ENCODE results near the gene EFCAB14. TPM values are rescaled to one million over a fixed set of nuclear protein-coding genes. Genes with fewer than 3 reads are reported as not detected.

Gene EFCAB14
- total and polyA plus RNA-seq, 2 experiments from 2014 or later, result 23.3 to 49.0 TPM

DNA sequence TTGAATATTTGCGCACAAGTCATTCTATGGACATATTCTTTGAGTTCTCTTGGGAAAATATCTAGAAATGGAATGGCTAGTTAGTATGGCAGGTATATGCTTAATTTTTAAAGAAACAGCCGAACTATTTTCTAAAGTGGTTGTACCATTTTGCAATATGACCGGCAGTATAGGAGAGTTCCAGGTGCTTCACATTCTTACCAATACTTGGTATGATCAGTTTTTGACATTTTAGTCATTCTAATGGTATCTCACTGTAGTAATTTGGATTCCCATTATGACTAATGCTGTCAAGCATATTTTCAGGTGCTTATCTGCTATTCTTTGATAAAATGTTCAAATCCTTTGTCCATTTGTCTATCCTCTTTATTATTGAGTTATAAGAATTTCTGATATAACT, 71.3 kb downstream of the EFCAB14 start:
- Mint-ChIP-seq H3K27ac (no peak overlapping the region), H3K9me3 (peaks cover 15% of the 10 kb centered on the region; the same call in 2 of the 3 replicates), H3K4me1 (no peaks in the 10 kb centered on the region), H3K36me3 (ENCODE audit: low read depth) (peaks cover 57% of the 10 kb centered on the region), H3K27me3 (ENCODE audit: insufficient read depth, low read depth, poor library complexity) (no peaks in the 10 kb centered on the region), H3K4me3 (no peak overlapping the region)
- ATAC-seq (no peak), DNase-seq (ENCODE audit: low spot score) (no peak)
- TF ChIP-seq EZH2 (IDR thresholded peaks at IDR 0.05; ENCODE audit: low read depth, unreplicated experiment) (no peak), ZNF114 (CRISPR knock-in tag; IDR thresholded peaks at IDR 0.05) (no peak), ETS1 (IDR thresholded peaks at IDR 0.05) (no peak), STAT1 (IDR thresholded peaks at IDR 0.05; ENCODE audit: unreplicated experiment) (no peak), CREB1 (CRISPR knock-in tag; IDR thresholded peaks at IDR 0.05; ENCODE audit: low read depth) (no peak), JUNB (IDR thresholded peaks at IDR 0.05; ENCODE audit: unreplicated experiment) (no peak), EZH2phosphoT487 (IDR thresholded peaks at IDR 0.05; ENCODE audit: unreplicated experiment) (no peak)
- TF ChIP-seq, protein P1, sequence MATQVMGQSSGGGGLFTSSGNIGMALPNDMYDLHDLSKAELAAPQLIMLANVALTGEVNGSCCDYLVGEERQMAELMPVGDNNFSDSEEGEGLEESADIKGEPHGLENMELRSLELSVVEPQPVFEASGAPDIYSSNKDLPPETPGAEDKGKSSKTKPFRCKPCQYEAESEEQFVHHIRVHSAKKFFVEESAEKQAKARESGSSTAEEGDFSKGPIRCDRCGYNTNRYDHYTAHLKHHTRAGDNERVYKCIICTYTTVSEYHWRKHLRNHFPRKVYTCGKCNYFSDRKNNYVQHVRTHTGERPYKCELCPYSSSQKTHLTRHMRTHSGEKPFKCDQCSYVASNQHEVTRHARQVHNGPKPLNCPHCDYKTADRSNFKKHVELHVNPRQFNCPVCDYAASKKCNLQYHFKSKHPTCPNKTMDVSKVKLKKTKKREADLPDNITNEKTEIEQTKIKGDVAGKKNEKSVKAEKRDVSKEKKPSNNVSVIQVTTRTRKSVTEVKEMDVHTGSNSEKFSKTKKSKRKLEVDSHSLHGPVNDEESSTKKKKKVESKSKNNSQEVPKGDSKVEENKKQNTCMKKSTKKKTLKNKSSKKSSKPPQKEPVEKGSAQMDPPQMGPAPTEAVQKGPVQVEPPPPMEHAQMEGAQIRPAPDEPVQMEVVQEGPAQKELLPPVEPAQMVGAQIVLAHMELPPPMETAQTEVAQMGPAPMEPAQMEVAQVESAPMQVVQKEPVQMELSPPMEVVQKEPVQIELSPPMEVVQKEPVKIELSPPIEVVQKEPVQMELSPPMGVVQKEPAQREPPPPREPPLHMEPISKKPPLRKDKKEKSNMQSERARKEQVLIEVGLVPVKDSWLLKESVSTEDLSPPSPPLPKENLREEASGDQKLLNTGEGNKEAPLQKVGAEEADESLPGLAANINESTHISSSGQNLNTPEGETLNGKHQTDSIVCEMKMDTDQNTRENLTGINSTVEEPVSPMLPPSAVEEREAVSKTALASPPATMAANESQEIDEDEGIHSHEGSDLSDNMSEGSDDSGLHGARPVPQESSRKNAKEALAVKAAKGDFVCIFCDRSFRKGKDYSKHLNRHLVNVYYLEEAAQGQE (IDR thresholded peaks at IDR 0.05; ENCODE audit: unreplicated experiment), result no peak
- no peak overlapping the region for H2AFZ ChIP-seq
- H3K4me3 ChIP-seq, result no peak overlapping the region
- no peak overlapping the region for H3K27ac ChIP-seq (ENCODE audit: low read depth)
- H3K4me2 ChIP-seq, result no peak overlapping the region
- H3K4me1 ChIP-seq (ENCODE audit: insufficient read depth), result no peaks in the 10 kb centered on the region
- H3K36me3 ChIP-seq (ENCODE audit: insufficient read depth), result peaks cover 19% of the 10 kb centered on the region
- H3K79me2 ChIP-seq (replicated peaks; ENCODE audit: insufficient read depth), result no peaks in the 10 kb centered on the region
- no peaks in the 10 kb centered on the region for H3K9me2 ChIP-seq (ENCODE audit: insufficient read depth)
- no peaks in the 10 kb centered on the region for H3F3A ChIP-seq (replicated peaks; ENCODE audit: low read depth)
- no peaks in the 10 kb centered on the region; the same call in 1 of the 2 replicates for H4K20me1 ChIP-seq (replicated peaks; ENCODE audit: insufficient read depth)
- H3K27me3 ChIP-seq (ENCODE audit: insufficient read depth), result no peaks in the 10 kb centered on the region

DNA sequence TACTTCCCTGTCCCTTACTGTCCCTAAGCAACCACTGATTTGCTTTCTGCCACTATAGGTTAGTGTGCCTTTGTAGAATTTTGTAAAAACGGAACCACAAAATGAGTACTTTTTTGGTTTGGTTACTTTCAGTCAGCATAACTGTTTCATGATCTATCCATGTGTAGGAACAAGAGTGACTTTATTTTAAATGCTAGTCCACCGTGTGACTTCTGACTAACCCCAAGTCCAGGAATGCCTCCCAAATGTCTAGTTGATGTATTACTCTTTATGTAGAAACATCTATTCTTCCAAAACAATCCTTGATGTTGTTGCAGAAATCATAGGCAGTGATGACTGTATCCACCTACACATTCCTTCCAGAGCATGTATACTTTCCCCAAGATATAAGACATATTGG, 72.1 kb downstream of the EFCAB14 start:
- Histone ChIP-seq H3K4me3 (no peak overlapping the region), H3K4me1 (ENCODE audit: insufficient read depth) (no peaks in the 10 kb centered on the region), H3K27me3 (ENCODE audit: insufficient read depth) (no peaks in the 10 kb centered on the region), H2AFZ (no peak overlapping the region), H4K20me1 (replicated peaks; ENCODE audit: insufficient read depth) (no peaks in the 10 kb centered on the region; the same call in 1 of the 2 replicates), H3K27ac (ENCODE audit: low read depth) (no peak overlapping the region), H3F3A (replicated peaks; ENCODE audit: low read depth) (no peaks in the 10 kb centered on the region), H3K79me2 (replicated peaks; ENCODE audit: insufficient read depth) (no peaks in the 10 kb centered on the region), H3K4me2 (no peak overlapping the region), H3K9me2 (ENCODE audit: insufficient read depth) (no peaks in the 10 kb centered on the region), H3K36me3 (ENCODE audit: insufficient read depth) (peaks cover 18% of the 10 kb centered on the region)
- Mint-ChIP-seq H3K36me3 (ENCODE audit: low read depth) (peaks cover 49% of the 10 kb centered on the region), H3K4me3 (no peak overlapping the region), H3K4me1 (no peaks in the 10 kb centered on the region), H3K9me3 (peaks cover 15% of the 10 kb centered on the region; the same call in 2 of the 3 replicates), H3K27me3 (ENCODE audit: insufficient read depth, low read depth, poor library complexity) (no peaks in the 10 kb centered on the region), H3K27ac (no peak overlapping the region)
- ATAC-seq (no peak), DNase-seq (ENCODE audit: low spot score) (no peak)
- TF ChIP-seq ZNF114 (CRISPR knock-in tag; IDR thresholded peaks at IDR 0.05) (no peak), EZH2 (IDR thresholded peaks at IDR 0.05; ENCODE audit: low read depth, unreplicated experiment) (no peak), CTCF (conservative IDR thresholded peaks at IDR 0.05; ENCODE audit: low read depth in 2 of 2) (no peak), EZH2phosphoT487 (IDR thresholded peaks at IDR 0.05; ENCODE audit: unreplicated experiment) (no peak), ETS1 (IDR thresholded peaks at IDR 0.05) (no peak)
